HG03045 (cell line): ENCODE data around the gene RUFY1.
"Not testable (repeated sequence)": the region's sequence is repeated elsewhere in the genome, so short reads cannot be mapped to it uniquely, and the experiment has no call there.

Experiments used
- ATAC-seq: cut with Tn5 transposase; IDR thresholded peaks from one replicate; pipeline ENCODE4 v1.9.1; 2021; ENCODE audit warnings: mild to moderate bottlenecking, moderate library complexity; ENCODE audit not compliant: unreplicated experiment

Gene RUFY1

GRCh38 chr5:179534431-179534830 lies 15.9 kb upstream of the RUFY1 start:
- no peak for ATAC-seq

DNA sequence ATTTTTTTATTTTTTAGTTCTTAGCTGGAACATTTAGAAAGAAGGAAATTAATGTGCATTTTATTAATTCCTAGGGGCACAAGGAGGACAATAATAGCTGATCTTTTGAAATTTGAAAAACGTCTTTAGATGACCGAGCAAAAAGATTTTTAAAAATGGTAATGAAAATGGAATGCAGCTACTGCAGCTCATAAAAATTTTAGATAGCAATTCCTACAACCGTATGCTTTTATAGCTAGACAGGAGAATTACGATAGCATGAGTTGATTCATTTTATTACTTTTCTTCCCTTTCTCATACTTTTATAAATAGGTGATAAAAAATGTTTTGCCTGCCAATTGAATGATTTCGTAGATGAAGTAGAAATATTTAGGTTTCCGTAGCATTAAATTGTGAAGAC lies 13.7 kb upstream of the RUFY1 start:
- no peak for ATAC-seq

- no peak for ATAC-seq
Measured at GRCh38 chr5:179542170-179542569, 8.2 kb upstream of the RUFY1 start.

- ATAC-seq = not testable (repeated sequence)
Measured at GRCh38 chr5:179543275-179543674, 7.1 kb upstream of the RUFY1 start.

GRCh38 chr5:179553006-179553405 lies 2.7 kb downstream of the RUFY1 start:
- no peak for ATAC-seq

DNA sequence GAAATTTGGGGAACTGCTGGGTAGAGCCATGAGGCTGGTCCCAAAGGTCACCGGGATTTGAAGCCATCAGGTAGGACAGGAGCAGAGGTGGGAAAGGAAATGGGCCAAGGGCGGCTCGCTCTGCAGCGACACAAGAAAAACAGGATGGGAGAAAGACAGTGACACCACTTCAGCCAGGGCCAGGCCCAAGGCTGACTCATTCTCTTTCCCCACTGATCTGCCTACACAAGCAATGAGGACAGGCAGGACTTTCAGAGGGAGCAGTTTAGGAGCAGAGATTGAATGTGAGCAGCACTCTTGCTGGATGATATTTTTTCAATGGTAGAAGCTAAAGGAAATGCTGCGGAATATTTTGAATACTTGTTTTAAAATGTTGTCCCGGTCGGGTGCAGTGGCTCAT lies 3.5 kb downstream of the RUFY1 start:
- ATAC-seq = no peak

- ATAC-seq = no peak
Measured at GRCh38 chr5:179554981-179555380, 4.6 kb downstream of the RUFY1 start.

DNA sequence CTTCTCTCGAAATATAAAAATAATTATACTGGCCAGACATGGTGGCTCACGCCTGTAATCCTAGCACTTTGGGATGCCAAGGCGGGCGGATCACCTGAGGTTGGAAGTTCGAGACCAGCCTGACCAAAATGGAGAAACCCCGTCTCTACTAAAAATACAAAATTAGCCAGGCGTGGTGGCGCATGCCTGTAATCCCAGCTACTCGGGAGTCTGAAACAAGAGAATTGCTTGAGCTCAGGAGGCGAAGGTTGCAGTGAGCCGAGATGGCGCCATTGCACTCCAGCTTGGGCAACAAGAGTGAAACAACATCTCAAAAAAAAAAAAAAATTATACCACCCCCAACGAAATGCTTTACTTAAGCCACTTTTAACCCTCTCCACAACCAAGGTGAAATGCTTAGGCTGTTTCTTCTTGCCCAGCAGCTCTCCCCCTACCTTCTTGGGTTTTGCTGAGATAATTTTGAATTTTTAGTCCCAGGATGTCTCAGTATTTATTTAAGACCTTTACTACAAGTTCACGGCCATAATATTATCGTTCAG lies 8.0 kb downstream of the RUFY1 start:
- not testable (repeated sequence) for ATAC-seq

- no peak for ATAC-seq
Measured at GRCh38 chr5:179558932-179559283, 8.6 kb downstream of the RUFY1 start.

- ATAC-seq = peak; percentile 99
Measured at GRCh38 chr5:179559284-179560252, 9.2 kb downstream of the RUFY1 start.

DNA sequence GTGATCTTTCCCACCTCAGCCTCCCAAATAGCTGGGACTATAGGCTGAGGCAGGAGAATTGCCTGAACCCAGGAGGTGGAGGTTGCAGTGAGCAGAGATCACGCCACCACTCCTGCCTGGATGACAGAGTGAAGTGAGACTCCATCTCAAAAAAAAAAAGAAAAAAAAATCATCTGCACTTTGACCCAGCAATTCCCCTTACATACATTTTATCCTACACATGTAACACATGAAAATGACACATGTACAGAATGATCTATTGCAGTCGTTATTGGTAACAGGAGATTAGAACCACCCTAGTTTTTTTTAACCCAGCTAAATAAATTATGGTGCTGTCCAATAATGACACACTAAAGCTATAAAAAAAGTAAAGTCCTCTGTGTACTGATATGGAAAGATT lies 14.2 kb downstream of the RUFY1 start:
- no peak for ATAC-seq

DNA sequence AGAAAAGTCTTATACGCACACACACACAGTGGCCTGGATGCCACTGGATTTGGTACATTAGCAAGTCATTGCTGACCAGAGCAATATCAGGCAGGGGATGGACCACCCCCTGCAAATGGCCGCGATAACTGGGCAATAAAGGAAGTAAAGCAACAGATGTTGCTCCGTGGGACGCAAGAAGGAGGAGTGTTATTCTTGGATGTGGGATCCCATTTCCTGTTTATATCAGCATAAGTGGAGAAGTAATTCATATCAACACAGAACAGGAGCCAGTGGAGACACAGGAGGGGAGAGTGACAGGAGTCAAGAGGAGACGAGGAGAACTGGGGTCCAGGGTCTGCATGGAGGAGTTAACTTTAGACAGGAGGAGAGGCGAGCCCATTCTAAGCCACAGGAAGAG lies 18.4 kb downstream of the RUFY1 start:
- no peak for ATAC-seq

DNA sequence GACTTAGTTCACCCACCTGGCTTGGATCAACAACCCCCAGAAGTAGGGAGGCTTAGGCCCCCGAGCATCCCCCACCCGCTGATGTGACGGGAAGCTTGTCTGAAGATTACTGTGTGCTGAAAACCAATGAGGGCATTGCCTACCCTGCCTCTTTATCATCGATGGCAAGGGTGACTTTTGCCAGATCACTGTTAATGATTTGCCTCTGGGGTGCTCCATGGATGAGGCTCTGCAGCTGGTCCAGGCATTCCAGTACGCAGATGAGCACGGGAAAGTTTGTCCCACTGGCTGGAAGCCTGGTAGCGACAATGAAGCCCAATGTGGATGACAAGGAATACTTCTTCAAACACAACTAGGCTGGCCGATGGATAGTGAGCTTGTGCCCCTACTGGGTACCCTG lies 22.0 kb downstream of the RUFY1 start:
- no peak for ATAC-seq

GRCh38 chr5:179577286-179577960 lies 27.1 kb downstream of the RUFY1 start:
- no peak for ATAC-seq

DNA sequence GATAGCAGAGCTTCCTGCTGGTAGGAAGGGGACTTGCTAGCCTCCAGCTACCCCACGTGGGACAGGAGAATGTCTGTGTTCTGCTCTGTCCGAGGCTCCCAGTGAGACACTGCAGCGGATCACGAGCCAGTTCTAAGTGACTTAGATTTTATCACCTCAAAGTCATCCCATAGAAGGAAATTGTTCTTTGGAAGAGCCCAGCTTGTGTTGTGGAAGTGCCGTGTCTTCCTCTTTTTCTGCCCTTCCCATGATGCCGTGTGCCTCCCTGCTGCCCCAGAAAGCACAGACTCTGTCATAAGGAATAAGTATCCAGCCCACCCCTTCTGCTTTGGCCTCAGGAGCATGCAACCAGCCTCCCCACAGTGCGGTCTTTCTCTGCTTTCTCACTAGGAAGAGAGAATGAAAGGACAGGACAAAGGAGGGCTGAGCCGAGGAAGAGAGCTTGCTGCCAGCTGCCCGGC lies 35.6 kb downstream of the RUFY1 start:
- no peak for ATAC-seq

DNA sequence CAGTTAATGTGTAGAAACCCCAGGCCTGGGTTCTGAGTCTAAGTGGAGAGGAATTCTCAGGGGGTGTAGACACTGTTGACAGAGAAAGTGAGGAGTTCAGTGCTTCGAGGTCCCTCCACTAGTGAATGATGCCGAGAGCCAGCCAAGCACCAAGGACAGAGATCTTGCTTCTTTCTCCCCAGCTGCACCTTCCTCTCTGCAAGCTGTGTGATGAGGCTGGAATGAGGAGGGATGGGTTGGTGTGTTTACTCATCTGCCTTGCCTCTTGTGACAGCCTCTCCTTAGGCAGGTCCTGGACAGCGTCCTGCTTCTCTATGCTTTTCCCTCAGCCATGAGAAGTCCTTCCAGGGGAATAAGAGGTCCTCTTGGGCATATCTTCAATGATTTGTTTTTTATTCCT lies 37.8 kb downstream of the RUFY1 start:
- ATAC-seq = no peak

DNA sequence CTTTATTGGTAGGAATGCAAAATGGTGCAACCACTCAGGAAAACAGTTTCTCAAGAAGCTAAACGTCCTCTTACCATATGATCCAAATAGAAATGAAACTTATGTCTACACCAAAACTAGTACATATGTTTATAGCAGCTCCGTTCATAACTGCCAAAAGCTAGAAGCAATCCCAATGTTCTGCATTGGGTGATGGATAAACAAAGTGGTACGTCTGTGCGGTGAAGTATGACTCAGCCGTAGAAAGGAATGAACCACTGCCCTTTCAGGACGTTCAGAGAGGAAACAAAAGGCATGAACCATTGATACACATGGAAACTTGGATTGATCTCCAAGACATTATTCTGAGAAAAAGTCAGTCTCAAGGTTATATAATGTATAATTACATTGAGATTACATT lies 45.6 kb downstream of the RUFY1 start:
- no peak for ATAC-seq

DNA sequence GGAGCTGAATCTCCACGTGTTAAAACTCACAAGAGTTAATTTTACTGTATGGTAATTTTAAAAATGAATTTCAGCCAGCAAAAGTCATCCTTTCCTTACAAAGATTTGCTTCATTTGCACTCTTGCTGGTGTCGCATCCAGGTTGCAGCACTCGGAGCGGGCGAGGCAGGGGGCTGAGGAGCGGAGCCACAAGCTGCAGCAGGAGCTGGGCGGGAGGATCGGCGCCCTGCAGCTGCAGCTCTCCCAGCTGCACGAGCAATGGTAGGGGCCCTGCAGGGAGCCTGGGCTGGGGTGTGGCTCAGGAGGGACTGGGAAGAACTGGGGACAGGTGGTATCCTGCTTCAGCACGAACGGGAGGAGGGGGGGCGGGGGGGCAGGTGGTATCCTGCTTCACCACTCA lies 46.1 kb downstream of the RUFY1 start:
- ATAC-seq = no peak

GRCh38 chr5:179599100-179599499 lies 48.7 kb downstream of the RUFY1 start:
- no peak for ATAC-seq

- no peak for ATAC-seq
Measured at GRCh38 chr5:179599566-179599965, 49.2 kb downstream of the RUFY1 start.

- ATAC-seq = no peak
Measured at GRCh38 chr5:179599973-179600372, 49.6 kb downstream of the RUFY1 start.
